Right atrium auricular region (tissue), 2 donors: Measurements from ENCODE around the gene PIWIL1. TPM values are rescaled to one million over a fixed set of nuclear protein-coding genes. Genes with fewer than 3 reads are reported as not detected.

Experiments
- total RNA-seq, 2 donors: library from RNA; depleted of rRNA; stranded (reverse); fragments of >200 nt; gene quantifications; one replicate each; pipeline ENCODE4 v1.1.0, GENCODE V29; 2016

PIWIL1 gene
- total RNA-seq, 2 donors from 2014 or later: not detected

Other genes starting within 250 kb of the PIWIL1 start
- under 1 TPM; 0.19 to 0.28 TPM for gene FZD10, start 175.4 kb upstream of the PIWIL1 start, total RNA-seq